Trophoblast cell (in vitro differentiated cells and primary cell): ENCODE data around the gene HECTD4.

Source experiments
- DNase-seq, 2 donors: peaks; one replicate each; pipeline ENCODE4 v3.0.0-alpha.2; 2016
- H2AFZ ChIP-seq: 2 replicates; pipeline ENCODE4 v1.6.1; 2013; ENCODE audit warnings: low read length, moderate library complexity, mild to moderate bottlenecking; ENCODE audit not compliant: insufficient read depth, poor library complexity
- H2AK5ac ChIP-seq: 2 replicates; pipeline ENCODE4 v1.6.1; 2013; ENCODE audit warnings: mild to moderate bottlenecking, low read length
- H2BK120ac ChIP-seq: 2 replicates; pipeline ENCODE4 v1.6.1; 2013; ENCODE audit warnings: low read length, mild to moderate bottlenecking, moderate library complexity; ENCODE audit not compliant: insufficient read depth, poor library complexity
- H2BK12ac ChIP-seq: 2 replicates; pipeline ENCODE4 v1.6.1; 2013; ENCODE audit warnings: mild to moderate bottlenecking, low read length, moderate library complexity
- H2BK5ac ChIP-seq: 2 replicates; pipeline ENCODE4 v1.6.1; 2013; ENCODE audit warnings: low read length, low read depth, moderate library complexity, mild to moderate bottlenecking; ENCODE audit not compliant: poor library complexity
- H3K14ac ChIP-seq: 2 replicates; pipeline ENCODE4 v1.6.1; 2013; ENCODE audit warnings: mild to moderate bottlenecking, low read length
- H3K18ac ChIP-seq: 2 replicates; pipeline ENCODE4 v1.6.1; 2013; ENCODE audit warnings: mild to moderate bottlenecking, low read length
- H3K23ac ChIP-seq: 2 replicates; pipeline ENCODE4 v1.6.1; 2013; ENCODE audit warnings: low read length
- H3K27ac ChIP-seq: 2 replicates; pipeline ENCODE4 v1.5.1; 2013; ENCODE audit warnings: low read depth, mild to moderate bottlenecking, inconsistent platforms, low read length, moderate library complexity
- H3K27me3 ChIP-seq: 2 replicates; pipeline ENCODE4 v1.6.1; 2013; ENCODE audit warnings: inconsistent platforms, mild to moderate bottlenecking, low read length, moderate library complexity; ENCODE audit not compliant: insufficient read depth
- H3K36me3 ChIP-seq, 2 experiments: 1 replicate in 1 of 2; 2 replicates in 1 of 2; pipeline ENCODE4 v1.6.1; 2013; ENCODE audit warnings: low read length in 2 of 2, mild to moderate bottlenecking in 2 of 2, moderate library complexity in 1 of 2; ENCODE audit not compliant: insufficient read depth in 2 of 2, control insufficient read depth in 1 of 2
- H3K4ac ChIP-seq: 2 replicates; pipeline ENCODE4 v1.6.1; 2013; ENCODE audit warnings: low read depth, mild to moderate bottlenecking, low read length, moderate library complexity
- H3K4me1 ChIP-seq, 2 experiments: 1 replicate in 1 of 2; 2 replicates in 1 of 2; pipeline ENCODE4 v1.6.1; 2013; ENCODE audit warnings: low read length in 2 of 2, mild to moderate bottlenecking in 2 of 2, moderate library complexity in 1 of 2; ENCODE audit not compliant: insufficient read depth in 2 of 2, control insufficient read depth in 1 of 2
- H3K4me2 ChIP-seq: 2 replicates; pipeline ENCODE4 v1.6.1; 2013; ENCODE audit warnings: inconsistent platforms, mild to moderate bottlenecking, low read length, moderate library complexity
- H3K4me3 ChIP-seq: 2 replicates; pipeline ENCODE4 v1.5.1; 2013; ENCODE audit warnings: mild to moderate bottlenecking, low read depth, low read length, inconsistent platforms
- H3K79me1 ChIP-seq: one replicate; pipeline ENCODE4 v1.6.1; 2013; ENCODE audit warnings: low read length
- H3K79me2 ChIP-seq: 2 replicates; pipeline ENCODE4 v1.6.1; 2013; ENCODE audit warnings: low read length, mild to moderate bottlenecking; ENCODE audit not compliant: control insufficient read depth, insufficient read depth, poor library complexity
- H3K9ac ChIP-seq: 2 replicates; pipeline ENCODE4 v1.6.1; 2013; ENCODE audit warnings: mild to moderate bottlenecking, low read length
- H3K9me3 ChIP-seq: 2 replicates; pipeline ENCODE4 v1.6.1; 2013; ENCODE audit warnings: low read depth, mild to moderate bottlenecking, control low read depth, inconsistent platforms, low read length; ENCODE audit not compliant: insufficient read depth
- H4K12ac ChIP-seq: 2 replicates; pipeline ENCODE4 v1.6.1; 2013; ENCODE audit warnings: low read depth, mild to moderate bottlenecking, low read length, moderate library complexity
- H4K8ac ChIP-seq: 2 replicates; pipeline ENCODE4 v1.6.1; 2013; ENCODE audit warnings: low read depth, mild to moderate bottlenecking, low read length, moderate library complexity
- H4K91ac ChIP-seq: one replicate; pipeline ENCODE4 v1.6.1; 2013; ENCODE audit warnings: low read depth, mild to moderate bottlenecking, low read length, moderate library complexity
- whole genome bisulfite sequencing: extraction: QIAGEN DNeasy Blood & Tissue Kit; methylation state at CpG from one replicate; pipeline ENCODE4 v1.1.7; 2013; ENCODE audit warnings: missing lambda C conversion rate; ENCODE audit not compliant: insufficient read length, insufficient coverage; ENCODE audit errors: extremely low coverage; 5-methylcytosine and 5-hydroxymethylcytosine counted together

The HECTD4 gene

GRCh38 chr12:112331886-112332285, 50.3 kb downstream of the HECTD4 start:
- H3K23ac ChIP-seq = no peak overlapping the region
- H3K79me1 ChIP-seq = no peaks in the 10 kb centered on the region
- H2BK12ac ChIP-seq = no peak overlapping the region
- H4K8ac ChIP-seq = no peak overlapping the region
- H2BK120ac ChIP-seq = no peak overlapping the region
- no CpG with 5 or more reads among the region's 4 CpGs for WGBS
- no peak overlapping the region for H3K4me2 ChIP-seq
- no peak for DNase-seq
- no peaks in the 10 kb centered on the region for H3K79me2 ChIP-seq
- no peak overlapping the region for H3K18ac ChIP-seq
- H3K4me3 ChIP-seq = no peak overlapping the region
- no peak overlapping the region for H4K91ac ChIP-seq
- no peak overlapping the region for H2AFZ ChIP-seq
- H3K9ac ChIP-seq = no peak overlapping the region
- no peak overlapping the region for H2AK5ac ChIP-seq
- no peak overlapping the region for H3K14ac ChIP-seq
- no peaks in the 10 kb centered on the region for H3K4me1 ChIP-seq
- no peak overlapping the region for H3K27ac ChIP-seq
- no peak overlapping the region for H4K12ac ChIP-seq
- H3K4ac ChIP-seq = no peak overlapping the region
- H3K27me3 ChIP-seq = no peaks in the 10 kb centered on the region
- H3K36me3 ChIP-seq = no peaks in the 10 kb centered on the region
- H2BK5ac ChIP-seq = no peak overlapping the region
- H3K9me3 ChIP-seq = no peaks in the 10 kb centered on the region

GRCh38 chr12:112330706-112331105, 51.5 kb downstream of the HECTD4 start:
- DNase-seq = no peak
- Histone ChIP-seq H3K36me3 (no peaks in the 10 kb centered on the region), H3K4me3 (no peak overlapping the region), H2AFZ (no peak overlapping the region), H4K12ac (no peak overlapping the region), H3K79me1 (no peaks in the 10 kb centered on the region), H4K91ac (no peak overlapping the region), H4K8ac (no peak overlapping the region), H2AK5ac (no peak overlapping the region), H2BK5ac (no peak overlapping the region), H3K79me2 (no peaks in the 10 kb centered on the region), H2BK120ac (no peak overlapping the region), H3K23ac (no peak overlapping the region), H3K4me1 (no peaks in the 10 kb centered on the region), H3K4ac (no peak overlapping the region), H3K9ac (no peak overlapping the region), H3K18ac (no peak overlapping the region), H3K27me3 (no peaks in the 10 kb centered on the region), H3K4me2 (no peak overlapping the region), H3K14ac (no peak overlapping the region), H3K9me3 (no peaks in the 10 kb centered on the region), H3K27ac (no peak overlapping the region), H2BK12ac (no peak overlapping the region)
- no CpG with 5 or more reads among the region's 4 CpGs for WGBS

- Histone ChIP-seq H3K4me1 (no peaks in the 10 kb centered on the region), H3K9me3 (no peaks in the 10 kb centered on the region), H3K79me1 (no peaks in the 10 kb centered on the region), H3K9ac (no peak overlapping the region), H2BK5ac (no peak overlapping the region), H3K14ac (no peak overlapping the region), H3K27ac (no peak overlapping the region), H3K23ac (no peak overlapping the region), H3K27me3 (no peaks in the 10 kb centered on the region), H2BK12ac (no peak overlapping the region), H2AK5ac (no peak overlapping the region), H2BK120ac (no peak overlapping the region), H4K91ac (no peak overlapping the region), H4K12ac (no peak overlapping the region), H3K4me3 (no peak overlapping the region), H3K4ac (no peak overlapping the region), H3K36me3 (no peaks in the 10 kb centered on the region), H2AFZ (no peak overlapping the region), H3K4me2 (no peak overlapping the region), H3K79me2 (no peaks in the 10 kb centered on the region), H4K8ac (no peak overlapping the region), H3K18ac (no peak overlapping the region)
- no CpG with 5 or more reads among the region's 3 CpGs for WGBS
- DNase-seq = no peak
These were observed 53.6 kb downstream of the HECTD4 start for GRCh38 chr12:112328456-112329124.

GRCh38 chr12:112327209-112327938, 54.9 kb downstream of the HECTD4 start:
- no peaks in the 10 kb centered on the region for H3K79me2 ChIP-seq
- no peak overlapping the region for H2BK12ac ChIP-seq
- H3K9me3 ChIP-seq = no peaks in the 10 kb centered on the region
- no peak for DNase-seq
- H4K8ac ChIP-seq = no peak overlapping the region
- no peak overlapping the region for H3K9ac ChIP-seq
- no peak overlapping the region for H4K91ac ChIP-seq
- H3K36me3 ChIP-seq = no peaks in the 10 kb centered on the region
- no peak overlapping the region for H3K4ac ChIP-seq
- no peak overlapping the region for H3K14ac ChIP-seq
- WGBS = no CpG with 5 or more reads among the region's 7 CpGs
- H2AFZ ChIP-seq = no peak overlapping the region
- H2BK5ac ChIP-seq = no peak overlapping the region
- H3K23ac ChIP-seq = no peak overlapping the region
- H3K4me3 ChIP-seq = no peak overlapping the region
- no peak overlapping the region for H2AK5ac ChIP-seq
- no peaks in the 10 kb centered on the region for H3K4me1 ChIP-seq
- H3K27me3 ChIP-seq = no peaks in the 10 kb centered on the region
- no peak overlapping the region for H3K4me2 ChIP-seq
- H2BK120ac ChIP-seq = no peak overlapping the region
- no peak overlapping the region for H4K12ac ChIP-seq
- no peak overlapping the region for H3K27ac ChIP-seq
- no peak overlapping the region for H3K18ac ChIP-seq
- no peaks in the 10 kb centered on the region for H3K79me1 ChIP-seq
